HCT116 (cell line): ENCODE measurements around the gene SMOC1. TPM values are rescaled to one million over a fixed set of nuclear protein-coding genes. Genes with fewer than 3 reads are reported as not detected.

Source experiments
- ATAC-seq: fragments of 200-7000 bp; cut with Tn5 transposase; 2 replicates; pipeline ENCODE4 v1.9.1; 2020; ENCODE audit warnings: mild to moderate bottlenecking, moderate library complexity
- BruUV-seq: library from RNA; stranded (reverse); fragments of 400-500 nt; replicated peaks from 2 replicates; lab custom pipeline; 2021; lab: Mats Ljungman, UMichigan
- CTCF ChIA-PET: fragments of 300-600 bp; sonication (Branson Sonifier 250); formaldehyde crosslinking; loops from one replicate; lab custom pipeline; 2021; ENCODE audit warnings: antibody characterized with exemption; lab: Charles Lee
- POLR2A ChIA-PET: fragments of 300-600, 350-600 bp; sonication (Branson Sonifier 250); formaldehyde crosslinking; loops from one replicate; lab custom pipeline; 2021; ENCODE audit warnings: antibody characterized with exemption; lab: Charles Lee
- RAD21 ChIA-PET, 2 experiments: fragments of 300-600 bp; sonication (Branson Sonifier 250); formaldehyde crosslinking; loops; one replicate each; lab custom pipeline; 2023; ENCODE audit warnings: low total read pairs in 2 of 2; ENCODE audit not compliant: uncharacterized antibody in 2 of 2, unreplicated experiment in 2 of 2, low non-redundant PET in 1 of 2; lab: Charles Lee
- DNase-seq: peaks from one replicate; pipeline ENCODE4 v3.0.0-alpha.2; 2010; ENCODE audit warnings: low read depth, low spot score
- H2AFZ ChIP-seq: fragments of 200-600 bp; shearing (Covaris generic), sonication (generic); 2 replicates; pipeline ENCODE4 v1.6.1; 2017; ENCODE audit warnings: low read depth, mixed run types, mixed read lengths, antibody characterized with exemption, low read length; ENCODE audit not compliant: poor library complexity, severe bottlenecking
- H3K27ac ChIP-seq: 2 replicates; pipeline ENCODE4 v1.5.1; 2012; ENCODE audit warnings: low read depth, low read length
- H3K27me3 ChIP-seq: fragments of 200-600 bp; sonication (generic); 2 replicates; pipeline ENCODE4 v1.6.1; 2016; ENCODE audit warnings: mixed run types, low read length, mixed read lengths; ENCODE audit not compliant: insufficient read depth
- H3K36me3 ChIP-seq, 2 experiments: fragments of 200-500 bp in 1 of 2; fragments of 200-600 bp in 1 of 2; sonication (Bioruptor generic) in 1 of 2; sonication (generic) in 1 of 2; 2 replicates each; pipeline versions ENCODE4 v1.5.1 to v1.6.1; 2014 to 2016; ENCODE audit warnings: low read length in 2 of 2, inconsistent platforms in 1 of 2, mixed read lengths in 1 of 2, mixed run types in 1 of 2; ENCODE audit not compliant: insufficient read depth in 2 of 2, control insufficient read depth in 1 of 2
- H3K4me1 ChIP-seq, 2 experiments: fragments of 200-600 bp in 1 of 2; sonication (generic) in 1 of 2; 2 replicates each; pipeline versions ENCODE4 v1.5.1 to v1.6.1; 2012 to 2017; ENCODE audit warnings: low read length in 2 of 2, inconsistent platforms in 1 of 2, mild to moderate bottlenecking in 1 of 2, mixed read lengths in 1 of 2, mixed run types in 1 of 2, moderate library complexity in 1 of 2; ENCODE audit not compliant: insufficient read depth in 2 of 2, control insufficient read depth in 1 of 2
- H3K4me2 ChIP-seq: fragments of 200-600 bp; sonication (generic); 2 replicates; pipeline ENCODE4 v1.6.1; 2017; ENCODE audit warnings: mixed run types, low read length, mixed read lengths
- H3K4me3 ChIP-seq, 2 experiments: fragments of 200-600 bp in 1 of 2; sonication (generic) in 1 of 2; replicated peaks in 1 of 2; 2 replicates each; pipeline ENCODE4 v1.5.1; 2011 to 2016; ENCODE audit warnings: low read length in 2 of 2, control low read depth in 1 of 2, low read depth in 1 of 2, mild to moderate bottlenecking in 1 of 2, mixed read lengths in 1 of 2, mixed run types in 1 of 2
- H3K79me2 ChIP-seq: fragments of 200-600 bp; sonication (generic); 2 replicates; pipeline ENCODE4 v1.6.1; 2017; ENCODE audit warnings: mild to moderate bottlenecking, mixed run types, low read length, moderate library complexity, mixed read lengths; ENCODE audit not compliant: insufficient read depth
- H3K9ac ChIP-seq: fragments of 200-600 bp; sonication (generic); 2 replicates; pipeline ENCODE4 v1.6.1; 2016; ENCODE audit warnings: low read length, mixed read lengths
- H3K9me2 ChIP-seq: fragments of 200-600 bp; sonication (generic), shearing (Covaris generic); 2 replicates; pipeline ENCODE4 v1.6.1; 2017; ENCODE audit warnings: mixed run types, mild to moderate bottlenecking, moderate library complexity; ENCODE audit not compliant: insufficient read depth
- H3K9me3 ChIP-seq, 2 experiments: fragments of 200-500 bp in 1 of 2; fragments of 200-600 bp in 1 of 2; sonication (Bioruptor generic) in 1 of 2; sonication (generic) in 1 of 2; 2 replicates each; pipeline ENCODE4 v1.6.1; 2014 to 2017; ENCODE audit warnings: low read length in 2 of 2, mixed read lengths in 2 of 2, inconsistent platforms in 1 of 2, low read depth in 1 of 2, mild to moderate bottlenecking in 1 of 2, mixed run types in 1 of 2, moderate library complexity in 1 of 2; ENCODE audit not compliant: control insufficient read depth in 1 of 2, insufficient read depth in 1 of 2
- H4K20me1 ChIP-seq: fragments of 200-600 bp; sonication (generic), shearing (Covaris generic); 2 replicates; pipeline ENCODE4 v1.6.1; 2017; ENCODE audit warnings: mixed run types, mild to moderate bottlenecking, moderate library complexity; ENCODE audit not compliant: insufficient read depth
- CBX3 ChIP-seq: IDR thresholded peaks from 2 replicates; pipeline ENCODE4 v1.6.1; 2012; ENCODE audit warnings: low read depth
- EGR1 ChIP-seq: IDR thresholded peaks from 2 replicates; pipeline ENCODE4 v1.6.1; 2012; ENCODE audit warnings: low read depth
- FOSL1 ChIP-seq: IDR thresholded peaks from 2 replicates; pipeline ENCODE4 v1.6.1; 2012; ENCODE audit warnings: low read depth
- JUND ChIP-seq: IDR thresholded peaks from 2 replicates; pipeline ENCODE4 v1.6.1; 2012
- POLR2A ChIP-seq: IDR thresholded peaks from 2 replicates; pipeline ENCODE4 v1.7.0; 2011; ENCODE audit warnings: borderline replicate concordance; ENCODE audit not compliant: insufficient read depth, insufficient read length; ENCODE audit errors: extremely low read depth
- POLR2AphosphoS5 ChIP-seq: IDR thresholded peaks from 2 replicates; pipeline ENCODE4 v1.6.1; 2011; ENCODE audit warnings: mild to moderate bottlenecking, low read depth, low read length, moderate library complexity
- RAD21 ChIP-seq: IDR thresholded peaks from 2 replicates; pipeline ENCODE4 v1.6.1; 2012; ENCODE audit warnings: low read depth, mild to moderate bottlenecking
- SIN3A ChIP-seq: IDR thresholded peaks from 2 replicates; pipeline ENCODE4 v1.6.1; 2012; ENCODE audit warnings: low read depth
- SRF ChIP-seq: IDR thresholded peaks from 2 replicates; pipeline ENCODE4 v1.6.1; 2012; ENCODE audit warnings: low read depth
- TCF7L2 ChIP-seq: IDR thresholded peaks from 2 replicates; pipeline ENCODE4 v1.7.0; 2011; ENCODE audit warnings: borderline replicate concordance, inconsistent platforms; ENCODE audit not compliant: insufficient read depth, insufficient read length; ENCODE audit errors: extremely low read depth
- ZFX ChIP-seq: fragments of 450-650 bp; IDR thresholded peaks from 2 replicates; pipeline ENCODE4 v1.6.1; 2017
- ZNF274 ChIP-seq: fragments of 200-500 bp; sonication (Bioruptor generic); IDR thresholded peaks from 2 replicates; pipeline ENCODE4 v1.6.1; 2014; ENCODE audit warnings: mild to moderate bottlenecking, low read depth, low read length, inconsistent platforms
- intact Hi-C: fragments of 100-400 bp; cut with micrococcal nuclease; formaldehyde crosslinking; loops from 2 replicates; pipeline ENCODE4 v1.10.0; 2022
- total RNA-seq: library from RNA; stranded (reverse); gene quantifications from one replicate; pipeline ENCODE4 v1.2.1, GENCODE V29; 2021; ENCODE audit not compliant: unreplicated experiment
- TF ChIP-seq, protein P1 (sequence below): IDR thresholded peaks from 2 replicates; pipeline ENCODE4 v1.6.1; 2011; ENCODE audit warnings: mild to moderate bottlenecking, low read length, moderate library complexity; ENCODE audit not compliant: insufficient replicate concordance; ENCODE audit errors: extremely low read depth
- TF ChIP-seq, protein P2 (sequence below): IDR thresholded peaks from 2 replicates; pipeline ENCODE4 v1.6.1; 2012
- TF ChIP-seq, protein P3 (sequence below): IDR thresholded peaks from 2 replicates; pipeline ENCODE4 v1.6.1; 2012
- TF ChIP-seq, protein P4 (sequence below), 3 experiments: fragments of 200-600 bp in 1 of 3; sonication (generic) in 1 of 3; IDR thresholded peaks in 2 of 3; conservative IDR thresholded peaks in 1 of 3; 2 replicates each; pipeline ENCODE4 v1.5.1; 2012 to 2017; ENCODE audit warnings: low read depth in 2 of 3, low read length in 2 of 3, antibody characterized with exemption in 1 of 3, borderline replicate concordance in 1 of 3, control low read depth in 1 of 3, mild to moderate bottlenecking in 1 of 3, mixed read lengths in 1 of 3, mixed run types in 1 of 3, moderate library complexity in 1 of 3; ENCODE audit not compliant: insufficient read depth in 1 of 3
- TF ChIP-seq, protein P5 (sequence below): IDR thresholded peaks from 2 replicates; pipeline ENCODE4 v1.6.1; 2012; ENCODE audit warnings: low read depth

Gene SMOC1
- total RNA-seq, 1 experiment from 2014 or later, result not detected

DNA sequence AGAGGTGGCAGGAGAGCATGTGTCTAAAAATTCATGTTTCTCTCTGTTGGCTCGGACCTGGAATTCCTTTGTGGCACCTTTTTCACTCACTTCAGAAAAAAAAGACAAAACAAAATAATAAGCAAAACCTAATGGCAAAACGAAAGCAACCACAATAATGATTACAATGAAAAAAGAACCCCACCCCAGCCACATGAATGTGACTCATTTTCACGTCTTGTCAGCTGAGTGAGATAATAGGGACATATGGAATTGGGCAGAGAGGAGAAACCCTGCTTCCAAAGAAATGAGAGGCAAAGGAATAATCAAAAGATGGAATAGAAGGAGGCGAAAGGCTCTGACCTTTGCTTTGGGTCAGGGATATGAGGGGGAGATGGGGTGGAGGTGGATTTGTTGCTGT lies 166.1 kb downstream of the SMOC1 start (continued):
- TF ChIP-seq FOSL1, result no peak
- TF ChIP-seq ZNF274, result no peak
- no peak for TF ChIP-seq SIN3A
- TF ChIP-seq SRF, result no peak
- TF ChIP-seq TCF7L2, result no peak

DNA sequence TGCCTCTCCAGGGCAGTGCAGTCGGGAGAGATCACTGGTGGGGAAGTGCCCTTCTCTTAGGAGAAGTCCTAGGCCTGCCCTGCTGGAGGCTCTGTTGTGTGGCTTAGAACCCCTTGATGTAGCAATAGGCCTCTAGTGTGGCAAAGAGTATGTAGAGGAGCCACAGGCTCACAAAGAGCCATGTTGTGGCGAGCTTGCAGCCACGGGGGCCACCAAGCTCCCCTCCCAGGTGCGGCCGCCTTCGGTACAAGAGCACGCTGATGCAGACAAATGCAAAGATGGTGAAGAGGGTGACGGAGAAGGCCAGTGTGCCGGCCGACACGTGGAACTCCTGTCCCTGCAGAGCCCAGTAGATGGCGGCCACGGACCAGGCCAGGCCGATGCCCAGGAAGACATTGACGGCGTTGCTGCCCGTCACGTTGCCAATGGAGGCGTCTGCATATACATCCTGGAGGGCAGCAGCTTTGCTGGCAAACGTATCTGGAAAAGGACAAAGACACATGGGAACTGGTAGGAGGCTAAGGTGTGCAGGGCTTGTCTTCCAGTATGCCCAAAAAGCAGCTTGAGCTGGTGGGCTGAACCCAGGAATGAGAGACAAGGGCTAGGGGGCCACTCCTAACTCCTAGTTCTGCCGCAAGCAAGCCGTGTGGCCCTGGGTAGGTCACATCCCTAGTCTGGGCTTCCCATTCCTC lies 166.8 kb downstream of the SMOC1 start:
- CTCF ChIA-PET, result interaction anchor here (1.2 to 5.0 kb wide), 2 partner anchors 11 to 27 kb away, joined by 3 to 35 read pairs; no protein-coding TSS in a partner anchor
- RAD21 ChIA-PET, result interaction anchor here in 1 of 2 experiments (1.0 kb wide), 1 partner anchor 28 kb away, joined by 3 read pairs; no protein-coding TSS in a partner anchor
- intact Hi-C loops, result loop anchor here (1.0 to 2.0 kb wide), 4 partner anchors 28 to 523 kb away; no protein-coding TSS in a partner anchor
- Histone ChIP-seq H4K20me1 (no peaks in the 10 kb centered on the region), H3K9ac (no peak overlapping the region), H3K36me3 (no peaks in the 10 kb centered on the region), H3K27me3 (peaks cover 19% of the 10 kb centered on the region), H3K9me3 (no peaks in the 10 kb centered on the region), H3K27ac (no peak overlapping the region), H3K4me2 (peak overlapping the region; percentile 53), H3K9me2 (no peaks in the 10 kb centered on the region), H3K4me3 (no peak overlapping the region), H2AFZ (peak overlapping the region; percentile 65), H3K4me1 (peaks cover 0 to 7% of the 10 kb centered on the region in 2 experiments; a peak in 1 of 4 replicates), H3K79me2 (no peaks in the 10 kb centered on the region)
- no TSS peak for BruUV-seq
- DNase-seq (peak; percentile 54), ATAC-seq (peak; percentile 99)
- POLR2A ChIA-PET, result no interaction called here
- TF ChIP-seq EGR1, result no peak
- TF ChIP-seq POLR2AphosphoS5, result 0 out of 2 replicates have a peak, but pooled peaks have one; percentile 20
- TF ChIP-seq POLR2A, result no peak
- TF ChIP-seq, protein P1, sequence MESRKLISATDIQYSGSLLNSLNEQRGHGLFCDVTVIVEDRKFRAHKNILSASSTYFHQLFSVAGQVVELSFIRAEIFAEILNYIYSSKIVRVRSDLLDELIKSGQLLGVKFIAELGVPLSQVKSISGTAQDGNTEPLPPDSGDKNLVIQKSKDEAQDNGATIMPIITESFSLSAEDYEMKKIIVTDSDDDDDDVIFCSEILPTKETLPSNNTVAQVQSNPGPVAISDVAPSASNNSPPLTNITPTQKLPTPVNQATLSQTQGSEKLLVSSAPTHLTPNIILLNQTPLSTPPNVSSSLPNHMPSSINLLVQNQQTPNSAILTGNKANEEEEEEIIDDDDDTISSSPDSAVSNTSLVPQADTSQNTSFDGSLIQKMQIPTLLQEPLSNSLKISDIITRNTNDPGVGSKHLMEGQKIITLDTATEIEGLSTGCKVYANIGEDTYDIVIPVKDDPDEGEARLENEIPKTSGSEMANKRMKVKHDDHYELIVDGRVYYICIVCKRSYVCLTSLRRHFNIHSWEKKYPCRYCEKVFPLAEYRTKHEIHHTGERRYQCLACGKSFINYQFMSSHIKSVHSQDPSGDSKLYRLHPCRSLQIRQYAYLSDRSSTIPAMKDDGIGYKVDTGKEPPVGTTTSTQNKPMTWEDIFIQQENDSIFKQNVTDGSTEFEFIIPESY, result no peak
- TF ChIP-seq CBX3, result no peak; the same call in 1 of the 2 replicates
- TF ChIP-seq ZFX, result peak; percentile 49
- TF ChIP-seq, protein P2, sequence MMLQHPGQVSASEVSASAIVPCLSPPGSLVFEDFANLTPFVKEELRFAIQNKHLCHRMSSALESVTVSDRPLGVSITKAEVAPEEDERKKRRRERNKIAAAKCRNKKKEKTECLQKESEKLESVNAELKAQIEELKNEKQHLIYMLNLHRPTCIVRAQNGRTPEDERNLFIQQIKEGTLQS, result no peak
- no peak for TF ChIP-seq JUND
- no peak for TF ChIP-seq SRF
- TF ChIP-seq, protein P3, sequence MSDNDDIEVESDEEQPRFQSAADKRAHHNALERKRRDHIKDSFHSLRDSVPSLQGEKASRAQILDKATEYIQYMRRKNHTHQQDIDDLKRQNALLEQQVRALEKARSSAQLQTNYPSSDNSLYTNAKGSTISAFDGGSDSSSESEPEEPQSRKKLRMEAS, result peak; percentile 91
- TF ChIP-seq, protein P4, sequence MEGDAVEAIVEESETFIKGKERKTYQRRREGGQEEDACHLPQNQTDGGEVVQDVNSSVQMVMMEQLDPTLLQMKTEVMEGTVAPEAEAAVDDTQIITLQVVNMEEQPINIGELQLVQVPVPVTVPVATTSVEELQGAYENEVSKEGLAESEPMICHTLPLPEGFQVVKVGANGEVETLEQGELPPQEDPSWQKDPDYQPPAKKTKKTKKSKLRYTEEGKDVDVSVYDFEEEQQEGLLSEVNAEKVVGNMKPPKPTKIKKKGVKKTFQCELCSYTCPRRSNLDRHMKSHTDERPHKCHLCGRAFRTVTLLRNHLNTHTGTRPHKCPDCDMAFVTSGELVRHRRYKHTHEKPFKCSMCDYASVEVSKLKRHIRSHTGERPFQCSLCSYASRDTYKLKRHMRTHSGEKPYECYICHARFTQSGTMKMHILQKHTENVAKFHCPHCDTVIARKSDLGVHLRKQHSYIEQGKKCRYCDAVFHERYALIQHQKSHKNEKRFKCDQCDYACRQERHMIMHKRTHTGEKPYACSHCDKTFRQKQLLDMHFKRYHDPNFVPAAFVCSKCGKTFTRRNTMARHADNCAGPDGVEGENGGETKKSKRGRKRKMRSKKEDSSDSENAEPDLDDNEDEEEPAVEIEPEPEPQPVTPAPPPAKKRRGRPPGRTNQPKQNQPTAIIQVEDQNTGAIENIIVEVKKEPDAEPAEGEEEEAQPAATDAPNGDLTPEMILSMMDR (IDR thresholded peaks at IDR 0.05 in 2 of 3, conservative IDR thresholded peaks at IDR 0.05 in 1 of 3; ENCODE audit: borderline replicate concordance in 1 of 3, insufficient read depth in 1 of 3, low read depth in 2 of 3, low read length in 2 of 3), result peak; percentile 70 to 82 (median 82)
- TF ChIP-seq, protein P5, sequence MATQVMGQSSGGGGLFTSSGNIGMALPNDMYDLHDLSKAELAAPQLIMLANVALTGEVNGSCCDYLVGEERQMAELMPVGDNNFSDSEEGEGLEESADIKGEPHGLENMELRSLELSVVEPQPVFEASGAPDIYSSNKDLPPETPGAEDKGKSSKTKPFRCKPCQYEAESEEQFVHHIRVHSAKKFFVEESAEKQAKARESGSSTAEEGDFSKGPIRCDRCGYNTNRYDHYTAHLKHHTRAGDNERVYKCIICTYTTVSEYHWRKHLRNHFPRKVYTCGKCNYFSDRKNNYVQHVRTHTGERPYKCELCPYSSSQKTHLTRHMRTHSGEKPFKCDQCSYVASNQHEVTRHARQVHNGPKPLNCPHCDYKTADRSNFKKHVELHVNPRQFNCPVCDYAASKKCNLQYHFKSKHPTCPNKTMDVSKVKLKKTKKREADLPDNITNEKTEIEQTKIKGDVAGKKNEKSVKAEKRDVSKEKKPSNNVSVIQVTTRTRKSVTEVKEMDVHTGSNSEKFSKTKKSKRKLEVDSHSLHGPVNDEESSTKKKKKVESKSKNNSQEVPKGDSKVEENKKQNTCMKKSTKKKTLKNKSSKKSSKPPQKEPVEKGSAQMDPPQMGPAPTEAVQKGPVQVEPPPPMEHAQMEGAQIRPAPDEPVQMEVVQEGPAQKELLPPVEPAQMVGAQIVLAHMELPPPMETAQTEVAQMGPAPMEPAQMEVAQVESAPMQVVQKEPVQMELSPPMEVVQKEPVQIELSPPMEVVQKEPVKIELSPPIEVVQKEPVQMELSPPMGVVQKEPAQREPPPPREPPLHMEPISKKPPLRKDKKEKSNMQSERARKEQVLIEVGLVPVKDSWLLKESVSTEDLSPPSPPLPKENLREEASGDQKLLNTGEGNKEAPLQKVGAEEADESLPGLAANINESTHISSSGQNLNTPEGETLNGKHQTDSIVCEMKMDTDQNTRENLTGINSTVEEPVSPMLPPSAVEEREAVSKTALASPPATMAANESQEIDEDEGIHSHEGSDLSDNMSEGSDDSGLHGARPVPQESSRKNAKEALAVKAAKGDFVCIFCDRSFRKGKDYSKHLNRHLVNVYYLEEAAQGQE, result no peak
- TF ChIP-seq RAD21, result peak; percentile 92
